ENCODE measurements around the gene KCNG4.
"Not testable (repeated sequence)": the region's sequence is repeated elsewhere in the genome, so short reads cannot be mapped to it uniquely, and the experiment has no call there.

KCNG4 gene

GRCh38 chr16:84234321-84235241 is 5.2 kb downstream of the KCNG4 start:
- DNase-seq (ENCODE audit: low spot score) = no peak
- FAIRE-seq = no peak

GRCh38 chr16:84233748-84234147 is 6.1 kb downstream of the KCNG4 start:
- DNase-seq (ENCODE audit: low spot score) (no peak), FAIRE-seq (no peak)

GRCh38 chr16:84232969-84233368 is 6.8 kb downstream of the KCNG4 start:
- no peak for DNase-seq (ENCODE audit: low spot score)
- no peak for FAIRE-seq

- FAIRE-seq (no peak), DNase-seq (ENCODE audit: low spot score) (no peak)
Measured at GRCh38 chr16:84232060-84232459, 7.8 kb downstream of the KCNG4 start.

- FAIRE-seq (no peak), DNase-seq (ENCODE audit: low spot score) (no peak)
Measured at GRCh38 chr16:84229471-84229870, 10.3 kb downstream of the KCNG4 start.

- peak; percentile 83 for FAIRE-seq
- peak; percentile 92 for DNase-seq (ENCODE audit: low spot score)
Measured at GRCh38 chr16:84228256-84228838, 11.5 kb downstream of the KCNG4 start.

GRCh38 chr16:84227548-84227947 is 12.3 kb downstream of the KCNG4 start:
- FAIRE-seq (no peak), DNase-seq (ENCODE audit: low spot score) (no peak)

GRCh38 chr16:84226026-84226425 is 13.8 kb downstream of the KCNG4 start:
- FAIRE-seq = no peak

GRCh38 chr16:84225571-84225970 is 14.2 kb downstream of the KCNG4 start:
- DNase-seq (ENCODE audit: low spot score) = no peak
- no peak for FAIRE-seq

More at GRCh38 chr16:84226026-84226425, 13.8 kb downstream of the KCNG4 start:
- DNase-seq (ENCODE audit: low spot score) = no peak

- FAIRE-seq = no peak
- no peak for DNase-seq (ENCODE audit: low spot score)
Measured at GRCh38 chr16:84225126-84225525, 14.7 kb downstream of the KCNG4 start.

- no peak for DNase-seq (ENCODE audit: low spot score)
- no peak for FAIRE-seq
Measured at GRCh38 chr16:84224554-84224953, 15.3 kb downstream of the KCNG4 start.

GRCh38 chr16:84223456-84223855 is 16.4 kb downstream of the KCNG4 start:
- peak; percentile 45 for DNase-seq (ENCODE audit: low spot score)

GRCh38 chr16:84220851-84221250 is 19.0 kb downstream of the KCNG4 start:
- FAIRE-seq (no peak), DNase-seq (ENCODE audit: low spot score) (peak; percentile 32)

More at GRCh38 chr16:84223456-84223855, 16.4 kb downstream of the KCNG4 start:
- FAIRE-seq = no peak

- FAIRE-seq = no peak
- DNase-seq (ENCODE audit: low spot score) = no peak
Measured at GRCh38 chr16:84218956-84219355, 20.9 kb downstream of the KCNG4 start.

GRCh38 chr16:84218176-84218823 is 21.5 kb downstream of the KCNG4 start:
- no peak for DNase-seq (ENCODE audit: low spot score)
- no peak for FAIRE-seq

GRCh38 chr16:84216144-84216543 is 23.7 kb downstream of the KCNG4 start:
- FAIRE-seq; DNase-seq (ENCODE audit: low spot score): not testable (repeated sequence)

- FAIRE-seq (no peak), DNase-seq (ENCODE audit: low spot score) (no peak)
Measured at GRCh38 chr16:84215531-84215930, 24.3 kb downstream of the KCNG4 start.

- no peak for DNase-seq (ENCODE audit: low spot score)
- no peak for FAIRE-seq
Measured at GRCh38 chr16:84214451-84215066, 25.3 kb downstream of the KCNG4 start.

- no peak for DNase-seq (ENCODE audit: low spot score)
- no peak for FAIRE-seq
Measured at GRCh38 chr16:84212631-84213030, 27.2 kb downstream of the KCNG4 start.

- FAIRE-seq = no peak
Measured at GRCh38 chr16:84212154-84212553, 27.7 kb downstream of the KCNG4 start.

GRCh38 chr16:84209989-84210388 is 29.8 kb downstream of the KCNG4 start:
- FAIRE-seq (no peak), DNase-seq (ENCODE audit: low spot score) (no peak)

More at GRCh38 chr16:84212154-84212553, 27.7 kb downstream of the KCNG4 start:
- no peak for DNase-seq (ENCODE audit: low spot score)

- DNase-seq (ENCODE audit: low spot score) = no peak
- no peak for FAIRE-seq
Measured at GRCh38 chr16:84207879-84208278, 31.9 kb downstream of the KCNG4 start.
